ENCODE measurements around the gene FHIP2A.
"Not testable (repeated sequence)": the region's sequence is repeated elsewhere in the genome, so short reads cannot be mapped to it uniquely, and the experiment has no call there.

Gene FHIP2A, protein sequence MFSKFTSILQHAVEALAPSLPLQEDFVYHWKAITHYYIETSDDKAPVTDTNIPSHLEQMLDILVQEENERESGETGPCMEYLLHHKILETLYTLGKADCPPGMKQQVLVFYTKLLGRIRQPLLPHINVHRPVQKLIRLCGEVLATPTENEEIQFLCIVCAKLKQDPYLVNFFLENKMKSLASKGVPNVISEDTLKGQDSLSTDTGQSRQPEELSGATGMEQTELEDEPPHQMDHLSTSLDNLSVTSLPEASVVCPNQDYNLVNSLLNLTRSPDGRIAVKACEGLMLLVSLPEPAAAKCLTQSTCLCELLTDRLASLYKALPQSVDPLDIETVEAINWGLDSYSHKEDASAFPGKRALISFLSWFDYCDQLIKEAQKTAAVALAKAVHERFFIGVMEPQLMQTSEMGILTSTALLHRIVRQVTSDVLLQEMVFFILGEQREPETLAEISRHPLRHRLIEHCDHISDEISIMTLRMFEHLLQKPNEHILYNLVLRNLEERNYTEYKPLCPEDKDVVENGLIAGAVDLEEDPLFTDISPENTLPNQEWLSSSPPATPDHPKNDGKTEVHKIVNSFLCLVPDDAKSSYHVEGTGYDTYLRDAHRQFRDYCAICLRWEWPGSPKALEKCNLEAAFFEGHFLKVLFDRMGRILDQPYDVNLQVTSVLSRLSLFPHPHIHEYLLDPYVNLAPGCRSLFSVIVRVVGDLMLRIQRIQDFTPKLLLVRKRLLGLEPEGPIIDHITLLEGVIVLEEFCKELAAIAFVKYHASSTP

DNA sequence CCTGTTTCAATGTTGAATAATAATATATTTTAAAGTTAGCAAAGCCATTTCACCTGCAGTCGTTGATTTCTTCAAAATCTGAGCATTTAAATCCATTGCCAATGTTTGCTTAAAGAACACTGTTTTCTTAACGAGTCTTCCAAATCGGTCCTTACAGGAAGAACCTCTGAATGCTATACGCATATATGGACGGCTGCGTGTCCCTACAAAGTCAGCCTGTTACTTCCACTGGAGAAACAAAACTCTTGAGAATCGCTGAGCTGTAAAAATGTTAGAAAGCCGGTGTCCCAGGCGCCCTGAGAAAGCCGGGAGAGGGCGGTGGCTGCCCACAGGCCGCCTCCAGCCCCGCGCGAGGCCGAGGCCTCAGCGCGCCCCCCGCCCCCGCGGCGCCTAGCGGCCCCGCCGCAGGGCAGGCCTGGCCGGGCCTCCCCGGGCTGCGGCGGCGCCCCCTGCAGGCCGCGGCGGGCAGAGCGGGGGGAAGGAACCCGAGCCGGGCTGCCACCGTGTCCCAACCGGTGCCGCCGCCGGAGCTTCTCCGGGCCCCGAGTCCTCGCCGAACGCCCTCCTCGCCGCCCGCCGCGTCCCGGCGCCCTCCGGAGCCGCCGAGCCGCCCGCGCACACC lies at the start of gene FHIP2A:
FHIP2A (plus strand) TSS at position 488 of the 622 bp plus-strand sequence. CDS start 299 bp downstream, outside the sequence.
- DNase-seq (ENCODE audit: low read depth, low spot score), result no peak

DNA sequence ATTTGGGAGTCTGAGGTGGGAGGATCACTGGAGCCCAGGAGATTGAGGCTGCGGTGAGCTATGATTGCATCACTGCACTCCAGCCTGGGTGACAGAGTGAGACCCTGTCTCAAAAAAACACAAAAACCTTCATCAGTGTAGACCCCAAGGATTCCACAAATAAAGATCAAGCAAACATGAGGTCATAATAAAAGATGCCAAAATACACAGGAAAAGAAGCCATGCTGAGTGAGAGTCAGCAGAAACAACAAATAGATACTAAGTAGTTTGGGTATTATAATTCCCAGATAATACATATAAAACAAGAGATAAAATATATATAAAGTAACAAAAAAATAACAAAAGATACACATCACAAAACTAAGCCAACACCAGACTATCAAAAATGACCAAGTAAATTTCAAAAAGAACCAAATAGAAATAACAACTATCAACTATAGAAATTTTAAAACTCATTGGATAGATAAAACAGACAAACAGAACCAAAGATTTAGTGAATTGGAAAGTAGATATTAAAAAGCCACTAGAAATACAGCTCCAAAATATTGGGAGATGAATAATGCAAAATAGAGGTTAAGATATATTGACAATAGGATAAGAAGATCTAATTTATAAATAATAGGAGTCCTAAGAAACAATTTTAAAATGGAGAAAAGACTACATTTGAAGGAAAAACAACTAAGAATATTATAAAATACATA lies 48.9 kb upstream of the FHIP2A start:
- peak; percentile 57 for DNase-seq (ENCODE audit: low read depth, low spot score)

DNA sequence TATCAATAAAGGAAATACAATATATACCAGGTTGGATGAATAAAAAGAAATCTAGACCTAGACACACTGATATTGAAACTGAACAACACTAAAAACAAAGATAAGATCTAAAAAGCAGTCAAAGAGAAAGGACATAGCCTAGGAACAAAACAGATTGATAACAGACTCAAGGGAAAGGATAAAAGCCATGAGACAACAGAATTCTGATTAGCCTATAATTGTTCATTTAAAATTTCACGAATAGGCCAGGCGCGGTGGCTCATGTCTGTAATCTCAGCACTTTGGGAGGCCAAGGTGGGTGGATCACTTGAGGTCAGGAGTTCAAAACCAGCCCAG lies 48.4 kb upstream of the FHIP2A start:
- DNase-seq (ENCODE audit: low read depth, low spot score), result no peak

DNA sequence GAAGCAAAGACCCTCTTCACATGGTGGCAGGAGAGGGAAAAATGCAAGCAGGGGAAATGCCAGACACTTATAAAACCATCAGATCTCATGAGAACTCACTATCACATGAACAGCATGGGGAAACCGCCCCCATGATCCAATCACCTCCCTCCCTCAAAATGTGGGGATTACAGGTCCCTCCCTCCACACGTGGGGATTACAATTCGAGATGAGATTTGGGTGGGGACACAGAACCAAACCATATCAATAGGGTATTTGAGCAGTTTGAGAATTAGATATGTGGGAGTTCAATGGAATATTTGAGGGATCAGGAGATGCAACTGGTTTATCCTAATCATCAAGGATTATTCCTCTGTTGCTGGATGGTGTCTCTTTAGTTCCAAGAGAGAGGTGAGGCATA lies 46.5 kb upstream of the FHIP2A start:
- DNase-seq (ENCODE audit: low read depth, low spot score), result not testable (repeated sequence)

DNA sequence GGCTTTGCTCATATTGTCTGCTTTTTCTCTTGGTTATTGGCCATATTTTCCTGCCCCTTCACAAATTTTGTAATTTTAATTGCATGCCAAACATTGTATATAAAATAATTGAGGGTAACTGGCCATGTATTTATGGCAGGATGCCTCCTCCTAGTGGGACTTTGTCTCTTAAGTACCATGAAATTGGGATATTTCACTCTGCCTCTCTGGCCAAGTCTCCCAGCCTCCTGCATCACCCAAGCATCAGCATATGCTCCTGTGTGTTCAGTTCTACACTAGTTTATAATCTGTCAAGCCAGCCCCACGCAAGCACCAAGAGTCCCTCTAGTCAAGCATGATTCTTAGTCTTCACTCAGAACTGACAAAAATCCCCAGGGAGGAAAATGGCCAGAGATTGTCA lies 44.2 kb upstream of the FHIP2A start:
- DNase-seq (ENCODE audit: low read depth, low spot score), result no peak

DNA sequence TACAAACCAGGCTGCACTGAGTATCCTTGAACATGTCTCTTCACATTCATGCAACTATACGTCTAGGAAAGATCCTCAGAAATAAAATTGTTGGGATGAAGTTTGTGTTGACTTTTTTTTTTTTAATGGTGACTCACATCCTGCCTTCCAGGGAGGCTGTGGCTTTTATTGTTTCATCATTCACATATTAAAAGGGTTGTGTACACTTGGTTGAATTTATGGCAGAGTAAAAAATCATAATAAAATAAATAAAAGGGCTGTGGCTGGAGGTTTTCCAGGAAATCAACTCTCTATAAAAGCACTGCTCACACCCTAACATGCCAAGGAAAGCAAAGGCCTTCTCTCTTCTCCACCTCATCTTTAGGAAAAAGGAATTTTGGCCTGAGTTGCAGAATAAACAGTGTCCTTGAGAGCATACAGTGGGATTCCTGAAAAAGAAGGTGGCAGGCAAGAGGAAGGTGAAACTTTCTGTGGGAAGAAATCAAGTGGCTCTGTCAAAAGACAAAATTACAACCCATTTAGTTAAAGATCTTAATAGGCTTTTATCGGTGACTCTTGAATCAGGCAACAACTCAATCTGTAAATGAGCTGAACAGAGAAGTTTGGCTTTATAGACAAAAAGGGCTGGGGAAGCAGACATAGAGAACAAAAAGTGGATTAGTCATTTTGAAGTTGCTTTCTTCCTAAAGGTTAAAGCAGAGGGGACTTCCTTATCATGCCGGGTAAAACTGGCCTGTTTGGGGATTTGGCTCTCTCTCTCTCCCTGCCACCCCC lies 41.6 kb upstream of the FHIP2A start:
- peak; percentile 80 for DNase-seq (ENCODE audit: low read depth, low spot score)

DNA sequence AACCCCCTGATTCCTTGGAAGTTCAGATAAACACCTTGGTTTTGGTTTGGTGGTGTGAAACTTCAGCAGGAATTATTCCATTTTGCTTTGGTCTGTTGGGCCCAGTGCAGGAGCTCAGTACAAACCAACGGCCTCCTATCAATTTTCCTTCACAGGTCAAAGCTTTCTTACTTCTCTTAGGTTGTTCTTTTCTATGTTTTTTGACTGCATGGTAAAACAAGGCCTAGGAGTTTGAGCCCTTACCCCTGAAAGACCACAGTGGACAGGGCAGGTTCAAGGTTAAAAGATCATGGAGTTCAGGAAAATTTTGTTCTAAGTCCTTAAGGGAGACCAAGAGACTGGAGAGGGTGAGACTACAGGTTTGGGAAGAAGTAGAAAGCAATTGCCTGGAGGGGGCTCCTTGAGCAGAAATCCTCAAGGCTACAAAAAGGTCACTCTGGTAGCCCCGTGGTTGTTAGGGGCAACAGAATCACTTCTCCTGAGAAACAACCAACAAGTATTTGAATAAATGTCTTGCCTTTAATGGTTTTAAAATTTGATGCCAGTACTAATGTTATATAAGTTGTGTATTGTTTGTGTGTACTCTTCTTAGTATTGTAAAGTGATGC lies 40.9 kb upstream of the FHIP2A start:
- DNase-seq (ENCODE audit: low read depth, low spot score), result no peak

DNA sequence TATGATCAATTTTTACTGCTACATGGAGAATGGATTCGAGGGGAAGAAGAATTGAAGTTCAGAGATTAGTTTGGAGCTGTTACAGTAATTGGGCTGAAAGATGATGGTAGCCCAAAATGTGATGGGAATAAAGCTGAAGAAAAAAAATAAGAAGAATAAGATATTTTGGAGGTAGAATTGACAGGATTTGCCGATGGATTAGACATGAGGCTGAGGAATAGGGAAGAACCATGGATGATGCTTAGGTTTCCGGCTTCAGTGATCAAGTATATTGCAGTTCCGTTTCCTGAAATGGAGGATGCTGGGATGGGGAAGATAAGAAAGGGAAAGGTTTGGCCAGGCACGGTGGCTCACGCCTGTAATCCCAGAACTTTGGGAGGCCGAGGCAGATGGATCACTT lies 38.9 kb upstream of the FHIP2A start:
- DNase-seq (ENCODE audit: low read depth, low spot score), result no peak

DNA sequence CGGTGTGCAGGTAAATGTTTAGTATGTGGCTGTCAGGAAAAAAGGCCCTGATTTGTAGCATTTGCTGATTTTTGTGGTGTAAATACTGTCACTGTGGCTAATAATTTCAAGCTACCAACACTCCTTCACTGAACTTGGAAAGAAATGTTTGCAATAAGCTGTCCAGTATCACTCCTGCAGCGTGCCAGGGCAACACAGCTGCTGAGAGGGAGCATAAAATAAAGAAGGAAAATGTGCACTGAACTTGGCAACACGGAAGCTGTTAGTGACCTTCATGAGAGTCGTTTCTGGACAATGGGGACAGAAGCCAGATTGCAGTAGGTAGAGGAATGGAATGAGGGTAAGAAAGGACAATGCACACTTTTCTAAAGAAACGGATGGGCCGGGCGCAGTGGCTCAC lies 37.9 kb upstream of the FHIP2A start:
- no peak for DNase-seq (ENCODE audit: low read depth, low spot score)

DNA sequence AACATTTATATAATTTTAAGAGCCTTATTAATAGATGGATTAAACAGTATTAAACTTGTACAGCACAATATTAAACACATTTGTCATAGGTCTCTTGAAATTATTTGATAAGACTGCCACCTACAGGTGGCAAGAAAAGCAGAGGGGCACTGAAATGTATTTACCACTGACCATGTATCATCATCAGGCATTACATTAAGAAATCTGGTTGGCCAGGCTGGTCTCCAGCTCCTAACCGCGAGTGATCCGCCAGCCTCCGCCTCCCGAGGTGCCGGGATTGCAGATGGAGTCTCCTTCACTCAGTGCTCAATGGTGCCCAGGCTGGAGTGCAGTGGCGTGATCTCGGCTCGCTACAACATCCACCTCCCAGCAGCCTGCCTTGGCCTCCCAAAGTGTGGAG lies 35.1 kb upstream of the FHIP2A start:
- DNase-seq (ENCODE audit: low read depth, low spot score), result not testable (repeated sequence)

DNA sequence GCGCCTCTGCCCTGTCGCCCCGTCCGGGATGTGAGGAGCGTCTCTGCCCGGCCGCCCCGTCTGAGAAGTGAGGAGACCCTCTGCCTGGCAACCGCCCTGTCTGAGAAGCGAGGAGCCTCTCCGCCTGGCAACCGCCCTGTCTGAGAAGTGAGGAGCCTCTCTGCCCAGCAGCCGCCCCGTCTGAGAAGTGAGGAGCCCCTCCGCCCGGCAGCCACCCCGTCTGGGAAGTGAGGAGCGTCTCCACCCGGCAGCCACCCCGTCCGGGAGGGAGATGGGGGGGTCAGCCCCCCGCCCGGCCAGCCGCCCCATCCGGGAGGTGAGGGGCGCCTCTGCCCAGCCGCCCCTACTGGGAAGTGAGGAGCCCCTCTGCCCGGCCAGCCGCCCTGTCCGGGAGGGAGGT lies 34.4 kb upstream of the FHIP2A start:
- DNase-seq (ENCODE audit: low read depth, low spot score), result not testable (repeated sequence)

DNA sequence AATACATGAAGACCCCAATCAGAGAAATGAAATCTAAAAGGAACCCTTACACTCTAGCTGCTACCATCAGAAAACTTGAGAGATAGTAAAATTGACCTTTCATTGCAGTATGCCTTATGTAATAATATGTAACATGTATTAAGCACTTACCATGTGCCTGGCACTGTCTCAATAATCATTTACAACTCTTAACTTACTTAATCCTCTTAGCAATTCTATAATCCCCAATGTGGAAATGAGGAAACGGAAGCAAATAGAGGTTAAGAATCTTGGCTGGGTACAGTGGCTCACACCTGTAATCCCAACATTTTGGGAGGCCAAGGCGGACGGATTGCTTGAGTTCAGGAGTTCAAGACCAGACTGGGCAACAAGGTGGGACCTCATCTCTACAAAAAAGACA lies 29.8 kb upstream of the FHIP2A start:
- DNase-seq (ENCODE audit: low read depth, low spot score), result no peak

DNA sequence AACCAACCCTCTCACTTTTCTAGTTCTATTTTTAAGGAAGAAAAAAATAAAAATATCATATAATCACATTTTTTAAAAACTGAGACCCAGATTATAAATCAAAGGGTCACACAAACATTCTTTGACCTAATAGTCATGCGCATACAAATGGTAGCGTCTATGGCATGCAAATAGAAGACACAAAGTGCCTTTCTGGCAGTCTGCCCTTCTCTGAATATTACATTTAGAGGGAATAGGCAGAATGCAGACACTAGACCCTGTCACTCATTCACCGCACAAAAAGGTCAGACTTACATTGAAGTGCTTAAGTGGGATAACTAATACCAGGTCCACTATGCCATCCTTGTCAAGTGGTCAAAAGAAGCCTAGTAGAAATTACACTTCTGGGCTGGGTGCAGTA lies 26.5 kb upstream of the FHIP2A start:
- no peak for DNase-seq (ENCODE audit: low read depth, low spot score)

DNA sequence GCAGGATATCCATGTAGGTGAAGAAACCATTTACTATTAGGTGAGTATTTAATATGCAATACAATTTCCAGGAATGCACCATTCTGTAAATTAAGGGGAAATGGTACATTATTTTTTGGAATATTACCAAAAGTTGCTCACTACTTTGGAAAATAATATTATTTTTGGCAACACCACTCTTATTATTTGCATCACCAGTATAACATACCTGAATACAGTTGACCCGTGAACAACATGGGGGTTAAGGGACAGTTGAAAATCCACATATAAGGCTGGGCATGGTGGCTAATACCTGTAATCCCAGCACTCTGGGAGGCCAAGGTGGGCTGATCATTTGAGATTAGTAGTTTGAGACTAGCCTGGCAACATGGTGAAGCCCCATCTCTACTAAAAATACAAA lies 21.2 kb upstream of the FHIP2A start:
- DNase-seq (ENCODE audit: low read depth, low spot score), result no peak

DNA sequence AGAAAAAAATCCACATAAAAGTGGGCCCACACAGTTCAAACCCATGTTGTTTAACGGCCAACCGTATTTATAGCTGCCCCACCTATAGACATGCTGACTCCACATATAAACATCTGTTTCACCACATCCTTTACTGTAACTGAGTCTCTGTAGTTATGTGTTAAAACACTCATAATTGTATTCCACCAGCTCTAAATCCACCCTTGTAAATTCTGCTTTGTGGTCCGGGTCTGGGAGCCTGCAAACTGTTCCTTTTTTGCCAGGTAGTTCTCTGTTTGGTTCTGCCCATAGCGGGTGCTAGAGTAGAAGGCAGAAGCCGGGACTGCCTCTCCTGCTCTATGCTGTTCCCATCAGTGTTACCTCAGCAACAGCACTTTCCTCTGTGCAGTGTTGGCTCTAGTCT lies 20.2 kb upstream of the FHIP2A start:
- DNase-seq (ENCODE audit: low read depth, low spot score), result no peak

DNA sequence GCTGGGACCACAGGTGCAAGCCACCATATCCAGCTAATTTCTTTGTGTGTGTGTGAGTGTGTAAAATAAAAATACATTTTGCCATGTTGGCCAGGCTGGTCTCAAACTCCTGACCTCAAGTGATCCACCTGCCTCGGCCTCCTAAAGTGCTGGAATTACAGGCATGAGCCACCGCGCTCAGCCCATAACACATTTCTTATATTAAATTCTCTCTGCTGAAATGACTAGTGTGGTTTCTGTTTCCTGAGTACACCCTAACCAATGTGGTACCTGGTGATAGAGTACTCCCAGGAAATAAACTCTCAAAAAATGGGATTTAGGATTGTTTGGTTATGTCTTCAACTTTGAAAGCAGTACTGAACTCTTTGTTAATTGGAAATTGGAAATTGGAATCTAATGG lies 19.4 kb upstream of the FHIP2A start:
- DNase-seq (ENCODE audit: low read depth, low spot score), result no peak

DNA sequence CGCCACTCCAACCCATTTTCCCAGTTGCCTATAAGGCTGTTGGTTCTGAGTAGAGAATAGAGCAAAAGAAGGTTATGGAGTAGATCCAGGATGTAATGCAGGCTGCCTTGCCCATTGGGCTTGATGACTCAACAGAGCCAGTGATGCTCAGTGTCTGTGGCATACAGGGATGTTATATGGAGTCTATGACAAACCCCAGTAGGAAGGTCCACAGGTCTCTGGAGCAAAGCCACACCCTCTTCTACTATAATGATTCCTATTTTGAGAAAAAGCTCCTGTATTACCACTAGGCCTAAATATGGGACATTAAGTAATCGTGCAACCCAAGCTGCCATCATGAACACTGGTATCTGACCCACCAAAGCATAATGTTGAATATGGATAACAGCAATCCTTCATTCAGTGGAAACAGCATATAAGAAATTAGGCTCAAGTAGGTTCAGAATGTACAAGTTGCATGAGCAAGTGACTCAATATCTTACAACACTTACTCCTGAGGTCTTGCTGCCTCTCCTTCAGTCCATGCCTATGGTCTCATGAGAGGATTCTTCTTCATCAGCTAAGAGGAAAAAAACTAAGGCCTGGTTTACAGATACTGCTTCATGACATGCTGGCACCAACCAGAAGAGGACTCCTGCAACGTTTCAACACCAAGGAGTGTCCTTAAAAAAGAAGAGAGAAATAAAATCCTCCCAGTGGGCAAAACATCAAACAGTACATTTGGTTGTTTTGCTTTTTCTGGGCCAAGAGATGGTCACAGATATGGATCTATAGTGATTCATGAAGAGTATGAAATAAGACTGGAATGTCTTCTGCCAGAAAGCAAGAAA lies 14.8 kb upstream of the FHIP2A start:
- no peak for DNase-seq (ENCODE audit: low read depth, low spot score)

DNA sequence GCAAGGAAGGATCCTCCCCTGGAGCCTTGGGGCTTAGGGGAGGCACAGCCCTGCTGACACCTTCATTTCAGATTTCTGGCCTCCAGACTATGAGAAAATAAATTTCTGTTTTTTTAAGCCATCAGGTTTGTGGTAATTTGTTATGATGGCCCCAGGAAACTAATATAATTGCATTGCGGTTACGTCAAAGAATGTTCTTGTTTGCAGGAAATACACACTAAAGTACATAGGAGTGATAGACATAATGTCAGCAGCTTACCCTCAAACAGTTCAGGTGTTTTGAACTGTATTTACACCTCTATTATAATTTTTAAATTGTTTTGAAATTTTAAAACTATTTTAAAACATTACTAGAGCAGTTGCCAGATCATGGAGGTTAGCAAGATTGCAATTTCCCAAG lies 12.6 kb upstream of the FHIP2A start:
- no peak for DNase-seq (ENCODE audit: low read depth, low spot score)

DNA sequence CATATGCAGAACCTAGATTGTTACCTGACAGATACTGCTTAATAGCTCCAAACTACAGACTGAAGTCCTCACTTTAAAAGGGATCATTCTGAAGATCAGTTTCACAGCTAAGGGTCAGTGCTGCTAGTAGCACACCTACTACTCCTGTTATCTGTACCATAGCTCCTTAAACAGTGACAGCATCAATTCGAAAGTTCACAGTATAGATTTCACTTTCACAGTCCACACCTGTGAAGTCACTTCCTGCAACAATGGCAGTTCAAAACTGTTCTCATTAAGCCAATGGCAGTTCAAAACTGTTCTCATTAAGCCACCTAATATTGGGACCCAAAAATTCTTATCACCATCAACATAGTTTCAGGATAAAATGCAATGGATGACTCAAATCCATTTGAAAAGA lies 10.7 kb upstream of the FHIP2A start:
- DNase-seq (ENCODE audit: low read depth, low spot score), result no peak

DNA sequence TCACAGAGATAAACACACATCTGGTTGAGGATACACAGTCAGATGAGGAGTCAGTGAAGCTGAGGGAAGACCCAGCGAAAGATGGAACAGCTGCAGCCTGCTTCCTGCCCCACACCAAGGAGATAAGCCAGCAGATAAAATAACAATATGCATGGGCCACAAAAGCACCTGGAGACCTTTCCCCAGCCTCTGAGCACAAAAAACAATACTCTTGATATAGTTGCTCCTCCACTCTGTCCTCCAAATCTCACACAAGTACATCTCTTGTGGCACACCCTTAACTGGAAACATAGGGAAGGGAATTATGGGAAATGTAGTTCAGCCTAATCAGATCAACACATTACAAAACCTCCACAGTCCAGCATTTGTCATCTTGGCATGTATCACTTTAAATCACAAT lies 9.7 kb upstream of the FHIP2A start:
- DNase-seq (ENCODE audit: low read depth, low spot score), result no peak

All from smooth muscle cell of the brain vasculature (primary cell).